GM23338 (cell line): ENCODE results near the gene CFAP299.

Experiments used
- CTCF ChIP-seq, 2 experiments: fragments of 200-600 bp in 1 of 2; sonication (generic) in 1 of 2; conservative IDR thresholded peaks; 2 replicates each; pipeline versions ENCODE4 v1.5.1 to v1.6.1; 2016 to 2017; ENCODE audit warnings: antibody characterized with exemption in 2 of 2, low read depth in 2 of 2, mild to moderate bottlenecking in 2 of 2, moderate library complexity in 1 of 2
- POLR2AphosphoS5 ChIP-seq: IDR thresholded peaks from 2 replicates; pipeline ENCODE4 v1.6.1; 2016; ENCODE audit warnings: antibody characterized with exemption, low read depth
- REST ChIP-seq: IDR thresholded peaks from one replicate; pipeline ENCODE4 v1.6.1; 2018; ENCODE audit warnings: antibody characterized with exemption; ENCODE audit not compliant: unreplicated experiment
- STAT1 ChIP-seq: IDR thresholded peaks from one replicate; pipeline ENCODE4 v1.6.1; 2016; ENCODE audit warnings: antibody characterized with exemption; ENCODE audit not compliant: unreplicated experiment

DNA sequence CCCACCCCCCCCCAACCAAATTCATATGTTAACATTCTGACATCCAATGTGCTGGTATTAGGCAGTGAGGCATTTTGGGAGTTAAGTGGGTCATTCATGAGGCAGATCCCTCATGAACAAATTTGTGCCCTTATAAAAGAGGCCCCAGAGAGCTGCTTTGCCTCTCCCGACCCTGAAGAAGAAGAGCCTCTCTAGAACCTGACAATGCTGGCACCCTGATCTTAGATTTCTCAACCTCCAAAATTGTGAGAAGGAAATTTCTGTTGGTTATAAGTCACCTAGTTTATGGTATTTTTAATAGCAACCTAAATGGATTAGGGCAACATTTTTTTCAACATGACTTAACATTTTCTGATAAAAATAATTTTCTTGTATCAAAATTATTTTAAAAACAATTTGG, 296.3 kb downstream of the CFAP299 start:
- TF ChIP-seq REST (no peak), CTCF (conservative IDR thresholded peaks at IDR 0.05; ENCODE audit: low read depth in 2 of 2) (no peak), STAT1 (no peak), POLR2AphosphoS5 (no peak)
